NCI-H510A (cell line): Measurements from ENCODE around the gene GTF2H4.

Source experiments
- DNase-seq: peaks from one replicate; lab custom pipeline; 2025; lab: John Stamatoyannopoulos, UW

Gene GTF2H4

DNA sequence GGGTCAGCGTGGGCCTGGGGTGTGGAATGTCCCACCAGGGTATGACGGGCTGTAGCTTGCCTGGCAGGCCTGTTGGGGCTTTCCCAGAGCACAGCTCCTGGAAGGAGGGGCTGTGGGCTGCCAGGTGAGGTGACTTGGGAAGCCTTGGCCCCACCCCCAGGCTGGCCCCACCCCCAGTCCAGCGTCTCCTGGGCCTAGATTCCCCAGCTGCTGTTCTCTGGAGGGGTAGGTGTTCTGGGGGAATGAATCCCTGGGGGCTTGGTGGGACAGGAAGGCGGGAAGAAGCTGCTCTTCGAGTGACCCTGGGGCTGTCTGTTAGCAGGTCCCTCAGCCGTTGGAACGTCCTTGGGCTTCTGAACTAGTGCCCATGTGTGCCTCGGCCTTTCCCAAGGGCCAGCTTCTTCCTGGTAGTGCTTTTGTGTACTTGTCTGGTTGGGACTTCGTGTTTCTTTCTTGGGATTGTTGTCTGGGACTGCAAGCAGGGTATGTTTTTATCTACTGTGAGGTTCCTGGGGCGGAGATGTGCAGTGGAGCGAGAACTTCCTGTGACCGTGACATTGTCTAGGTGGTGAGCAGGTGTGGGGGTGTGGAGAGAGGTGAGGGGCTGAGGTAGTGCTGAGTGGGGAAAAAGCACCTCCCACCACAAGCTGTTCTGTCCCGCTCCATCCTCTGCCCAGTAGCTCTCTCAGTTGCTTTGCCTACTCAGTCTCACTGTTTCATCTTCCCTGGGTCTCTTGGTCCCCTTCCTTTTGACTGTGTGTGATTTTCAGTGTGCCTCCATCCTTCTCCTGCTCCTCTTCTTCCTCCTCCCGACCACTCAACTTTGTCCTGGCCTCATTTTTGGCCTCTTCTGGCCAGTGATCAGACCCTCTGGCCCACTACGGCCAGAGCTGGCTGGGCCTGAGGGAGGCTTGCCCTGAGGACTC, 25.0 kb upstream of the GTF2H4 start:
- peak; percentile 69 for DNase-seq

DNA sequence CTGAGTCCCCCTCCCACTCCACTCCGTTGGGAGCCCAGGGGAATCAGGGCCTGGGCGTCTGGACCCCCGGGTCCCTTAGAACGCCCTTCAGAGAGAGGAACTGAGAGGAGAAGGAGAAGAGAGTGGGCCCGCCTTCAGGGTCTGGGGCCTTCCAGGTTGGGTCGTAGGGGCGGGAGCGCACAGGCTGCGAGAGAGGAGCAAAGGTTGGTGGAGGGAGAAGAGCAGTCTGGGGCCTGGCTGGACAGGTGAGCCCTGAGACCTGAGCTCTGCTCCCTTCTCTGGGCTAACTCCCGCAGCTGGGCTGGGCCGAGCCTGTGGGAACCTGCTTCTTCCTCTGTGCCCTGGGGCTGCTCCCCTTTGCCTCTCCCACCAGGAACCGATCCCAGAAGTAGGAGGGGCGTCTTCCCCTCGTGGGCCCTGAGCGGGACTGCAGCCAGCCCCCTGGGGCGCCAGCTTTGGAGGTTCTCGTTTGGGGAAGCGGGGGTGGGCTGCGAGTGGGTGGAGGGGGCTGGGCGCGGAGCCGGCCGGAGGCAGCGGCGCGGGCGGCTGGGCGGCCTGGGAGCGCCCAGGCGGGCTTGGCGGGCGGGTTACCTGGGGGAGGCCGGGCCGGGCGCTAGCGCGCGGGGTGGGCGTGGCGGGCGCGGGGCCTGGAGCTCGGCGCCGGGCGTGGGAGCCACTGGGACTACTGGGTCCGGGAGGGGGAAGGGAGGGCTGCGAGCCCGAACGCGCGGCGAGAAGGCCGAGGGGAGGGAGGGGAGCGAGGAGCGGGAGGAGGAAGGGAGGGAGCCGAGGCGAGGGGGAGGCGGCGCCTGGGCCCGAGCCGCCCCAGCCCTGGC, 24.1 kb upstream of the GTF2H4 start, which contains the start of gene DDR1:
TSS of gene DDR1 (plus strand) at position 835 of the 836 bp plus-strand sequence. CDS start 4,211 bp downstream, outside the sequence.
- DNase-seq: peak; percentile 59

DNA sequence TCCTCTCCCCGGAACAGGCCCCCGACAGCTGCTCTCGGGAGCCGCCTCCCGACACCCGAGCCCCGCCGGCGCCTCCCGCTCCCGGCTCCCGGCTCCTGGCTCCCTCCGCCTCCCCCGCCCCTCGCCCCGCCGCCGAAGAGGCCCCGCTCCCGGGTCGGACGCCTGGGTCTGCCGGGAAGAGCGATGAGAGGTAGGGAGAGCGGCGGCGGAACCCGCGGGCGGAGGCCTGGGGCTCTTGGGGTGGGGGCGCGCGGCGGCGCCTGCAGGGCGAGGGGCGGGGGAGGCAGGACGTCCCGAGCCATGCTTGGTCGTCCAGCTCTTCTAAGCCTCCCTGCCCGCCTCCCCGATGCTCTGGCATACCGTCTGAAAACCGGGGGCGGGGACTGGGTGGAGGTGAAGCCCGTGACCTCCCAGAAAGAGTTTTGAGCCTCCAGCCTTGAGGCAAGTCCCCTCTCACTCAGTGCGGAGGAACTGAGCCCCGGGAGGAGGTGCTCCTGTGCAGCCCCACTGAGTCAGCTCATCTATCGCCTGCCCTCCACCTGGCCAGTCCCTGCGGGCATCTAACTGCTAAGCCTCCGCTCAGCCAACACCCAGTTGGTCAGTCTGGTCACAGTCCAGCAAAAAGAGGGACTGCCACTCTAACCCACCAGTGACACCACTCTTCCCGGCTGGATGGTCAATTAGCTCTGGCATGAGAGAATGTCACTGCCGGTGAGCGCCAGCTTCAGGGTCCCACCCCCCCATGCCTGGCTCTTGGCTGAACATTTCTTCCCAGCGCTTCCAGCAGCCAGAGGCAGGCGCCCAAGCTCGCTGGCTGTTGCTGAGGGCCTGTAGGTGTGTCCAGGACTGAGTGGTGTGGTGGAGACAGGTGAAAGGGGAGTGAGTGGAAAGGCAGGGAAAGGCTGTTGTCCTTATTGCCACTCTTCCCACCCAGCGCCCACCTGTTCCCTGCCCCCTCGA, 23.2 kb upstream of the GTF2H4 start:
- DNase-seq: no peak

DNA sequence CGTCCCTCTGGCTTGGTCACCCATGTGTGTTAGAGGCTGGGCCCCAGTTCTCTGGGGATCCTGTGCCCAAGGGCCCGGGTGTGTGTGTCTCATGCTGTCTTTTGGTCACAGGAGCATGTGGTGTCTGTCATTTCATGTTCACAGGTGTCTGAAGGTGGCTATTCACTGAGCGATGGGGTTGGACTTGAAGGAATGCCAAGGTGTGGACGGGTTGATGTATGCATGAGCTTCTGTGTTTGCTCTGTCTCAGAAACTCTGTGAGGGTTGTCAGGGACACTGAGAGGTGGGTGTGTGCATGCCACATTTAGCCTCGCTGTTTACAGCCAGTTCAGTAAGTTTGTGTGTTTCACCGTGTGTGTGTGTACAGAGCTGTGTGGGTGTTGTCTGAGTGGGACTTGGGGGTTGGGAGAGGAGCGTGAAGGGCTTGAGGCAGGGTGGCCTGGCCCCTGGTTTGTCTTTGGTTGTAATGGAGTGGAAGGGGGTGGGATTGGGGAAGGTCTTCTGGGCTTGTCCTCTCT, 22.5 kb upstream of the GTF2H4 start:
- DNase-seq: no peak

DNA sequence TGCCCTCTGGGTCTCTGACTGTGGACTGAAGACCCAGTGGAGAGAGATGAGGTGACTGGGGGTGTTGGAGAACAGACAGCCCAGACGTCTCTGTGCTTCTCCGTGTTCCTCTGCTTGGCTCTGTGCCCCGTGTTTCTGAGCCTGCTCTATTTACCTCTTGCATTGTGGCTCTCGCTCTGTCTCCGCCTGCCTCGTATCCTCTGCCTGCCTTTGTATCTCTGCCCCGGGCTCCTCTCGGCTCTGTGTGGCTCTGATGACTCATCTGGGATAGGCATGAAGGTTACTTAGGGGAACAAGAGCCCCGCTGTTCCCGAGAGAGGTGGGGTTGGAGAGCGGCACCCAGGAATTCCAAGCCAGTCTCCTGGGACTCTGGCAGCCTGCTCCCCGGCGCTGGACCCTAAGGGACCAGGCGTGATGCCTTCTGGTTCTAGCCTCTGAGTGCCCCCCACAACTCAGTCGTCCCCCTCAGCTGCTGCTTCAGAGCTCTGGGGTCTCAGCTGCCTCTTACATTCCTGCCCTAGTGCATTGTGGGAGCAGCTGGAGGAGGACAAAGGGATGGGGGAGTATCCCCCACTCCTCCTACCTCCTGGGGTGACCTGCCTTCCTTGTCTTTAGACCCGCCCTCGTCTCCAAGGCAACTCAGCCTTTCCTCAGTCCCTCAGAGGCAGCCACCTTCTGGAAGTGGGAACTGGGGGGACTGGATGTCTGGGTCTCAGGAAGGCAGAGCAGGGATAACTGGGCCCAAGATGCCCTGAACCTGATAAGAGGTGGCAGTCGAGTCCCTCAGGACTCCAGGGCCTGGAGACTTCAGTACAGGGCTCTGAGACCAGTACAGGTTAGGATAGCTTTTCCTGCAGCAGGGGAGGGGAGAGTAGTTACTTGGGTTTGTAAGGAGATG, 21.8 kb upstream of the GTF2H4 start:
- DNase-seq: no peak

DNA sequence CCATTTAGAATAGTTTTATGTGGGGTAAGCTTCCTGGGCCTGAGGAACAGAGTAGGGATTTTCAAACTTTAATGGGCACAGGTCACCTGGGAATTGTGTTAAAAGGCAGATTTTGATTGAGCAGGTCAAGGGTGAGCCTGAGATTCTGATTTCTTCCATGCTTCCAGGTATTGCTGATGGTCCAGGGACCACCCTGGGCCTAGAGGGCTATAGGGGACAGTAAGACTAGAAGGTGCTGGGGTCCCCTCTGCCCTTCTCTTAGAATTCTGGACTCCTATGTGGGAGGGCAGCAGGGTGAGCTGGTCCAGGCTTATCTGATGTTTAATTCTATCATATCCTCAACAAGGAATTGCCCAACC, 21.1 kb upstream of the GTF2H4 start:
- no peak for DNase-seq

DNA sequence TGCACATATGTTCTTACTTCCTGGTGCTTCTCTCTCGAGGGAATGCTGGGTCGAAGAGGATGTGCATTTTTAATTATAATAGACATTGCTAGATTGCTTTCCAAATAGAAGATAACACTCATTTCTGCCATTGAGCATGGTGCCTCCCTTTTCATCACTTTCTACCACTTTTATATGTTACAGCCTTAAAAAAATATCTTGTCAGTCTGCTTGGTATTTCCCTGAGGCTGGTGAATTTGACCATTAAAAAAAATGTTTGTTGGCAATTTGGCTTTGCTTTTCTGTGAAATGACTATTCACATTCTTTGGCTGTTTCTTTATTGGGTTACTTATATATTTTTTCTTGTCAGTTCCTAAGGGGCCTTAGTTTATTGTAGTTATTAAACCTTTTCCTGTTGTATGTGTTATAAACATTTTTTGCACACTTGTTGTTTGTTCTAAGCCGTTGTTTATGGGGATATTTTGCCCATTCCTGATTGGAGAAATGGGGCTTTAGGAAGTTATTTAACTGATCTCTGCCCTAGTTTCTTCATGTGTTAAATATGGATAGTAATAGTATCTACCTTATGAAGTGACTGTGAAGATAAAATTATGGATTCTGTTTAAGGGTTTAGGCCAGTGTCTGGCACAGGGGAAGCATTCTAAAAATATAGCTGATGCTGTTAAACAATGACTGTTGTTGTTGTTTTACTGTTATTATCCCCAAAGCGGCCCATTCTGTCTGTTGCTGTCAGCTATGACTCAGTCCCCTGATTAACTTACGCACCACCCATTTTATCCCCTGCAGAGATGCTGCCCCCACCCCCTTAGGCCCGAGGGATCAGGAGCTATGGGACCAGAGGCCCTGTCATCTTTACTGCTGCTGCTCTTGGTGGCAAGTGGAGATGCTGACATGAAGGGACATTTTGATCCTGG, 19.8 kb upstream of the GTF2H4 start:
- DNase-seq: no peak

DNA sequence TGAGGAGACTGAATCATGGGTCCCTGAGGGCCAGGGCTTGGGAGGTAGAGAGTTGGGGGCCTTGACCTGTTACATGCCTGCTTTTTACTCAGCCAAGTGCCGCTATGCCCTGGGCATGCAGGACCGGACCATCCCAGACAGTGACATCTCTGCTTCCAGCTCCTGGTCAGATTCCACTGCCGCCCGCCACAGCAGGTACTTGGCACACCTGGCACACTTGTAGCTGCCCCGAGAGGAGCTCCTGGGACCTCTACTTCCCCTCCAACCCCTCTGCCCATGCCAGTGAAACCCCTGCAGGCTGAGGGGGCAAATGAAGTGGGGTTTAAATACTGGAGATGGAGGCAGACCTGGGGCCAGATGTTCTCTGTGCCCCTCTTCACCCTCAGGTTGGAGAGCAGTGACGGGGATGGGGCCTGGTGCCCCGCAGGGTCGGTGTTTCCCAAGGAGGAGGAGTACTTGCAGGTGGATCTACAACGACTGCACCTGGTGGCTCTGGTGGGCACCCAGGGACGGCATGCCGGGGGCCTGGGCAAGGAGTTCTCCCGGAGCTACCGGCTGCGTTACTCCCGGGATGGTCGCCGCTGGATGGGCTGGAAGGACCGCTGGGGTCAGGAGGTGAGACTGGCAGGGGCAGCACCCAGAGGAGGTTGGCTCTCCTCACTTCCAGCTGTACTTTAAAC, 19.1 kb upstream of the GTF2H4 start:
- DNase-seq: no peak

DNA sequence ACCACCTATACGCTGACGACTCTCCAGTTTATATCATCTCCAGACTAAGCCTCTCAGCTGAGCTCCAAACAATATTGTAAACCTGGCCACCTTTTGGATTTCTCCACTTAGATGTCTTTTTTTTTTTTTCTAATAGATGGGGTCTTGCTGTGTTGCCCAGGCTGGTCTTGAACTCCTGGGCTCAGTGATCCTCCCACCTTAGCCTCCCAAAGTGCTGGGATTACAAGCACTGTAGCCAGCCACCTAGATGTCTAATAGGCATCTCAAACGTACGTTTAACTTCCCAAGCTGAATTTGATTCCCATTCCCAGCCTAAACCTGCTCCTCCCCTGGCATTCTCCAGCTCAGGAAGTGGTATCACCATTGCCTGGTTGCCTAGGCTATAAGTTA, 18.5 kb upstream of the GTF2H4 start:
- no peak for DNase-seq

DNA sequence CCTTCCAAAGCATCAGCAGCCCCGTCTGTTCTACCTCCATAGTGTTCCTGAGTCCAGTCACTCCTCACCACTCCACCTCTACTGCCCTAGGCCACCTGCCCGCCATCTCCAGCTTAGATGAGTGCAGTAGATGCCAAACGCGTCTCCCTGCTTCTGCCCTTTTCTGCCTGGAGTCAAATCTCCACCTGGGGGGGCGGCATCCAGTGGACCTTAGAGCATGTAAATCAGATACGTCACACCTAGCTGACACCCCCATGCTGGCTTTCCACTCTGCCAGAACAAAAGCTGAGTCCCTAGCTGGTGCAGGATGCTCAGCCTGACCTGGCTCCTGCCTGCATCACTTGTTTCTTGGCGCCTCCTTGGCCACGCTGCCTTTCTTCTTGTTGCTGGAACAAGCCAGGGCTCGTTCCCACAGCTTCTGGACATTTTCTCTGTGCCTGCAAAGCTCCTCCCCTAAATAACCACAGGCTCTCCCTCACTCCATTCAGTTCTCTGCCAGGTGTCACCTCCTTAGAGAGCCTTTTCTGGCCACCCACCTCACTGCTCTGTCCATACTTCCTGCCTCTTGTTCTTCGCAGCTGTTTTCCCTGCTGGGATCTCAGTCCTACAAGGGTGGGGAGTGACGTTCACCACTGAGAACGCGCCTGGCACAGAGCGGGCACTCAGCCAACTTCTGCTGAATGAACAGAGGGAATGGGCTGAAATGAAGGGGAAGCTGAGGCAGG, 17.9 kb upstream of the GTF2H4 start:
- DNase-seq: no peak

DNA sequence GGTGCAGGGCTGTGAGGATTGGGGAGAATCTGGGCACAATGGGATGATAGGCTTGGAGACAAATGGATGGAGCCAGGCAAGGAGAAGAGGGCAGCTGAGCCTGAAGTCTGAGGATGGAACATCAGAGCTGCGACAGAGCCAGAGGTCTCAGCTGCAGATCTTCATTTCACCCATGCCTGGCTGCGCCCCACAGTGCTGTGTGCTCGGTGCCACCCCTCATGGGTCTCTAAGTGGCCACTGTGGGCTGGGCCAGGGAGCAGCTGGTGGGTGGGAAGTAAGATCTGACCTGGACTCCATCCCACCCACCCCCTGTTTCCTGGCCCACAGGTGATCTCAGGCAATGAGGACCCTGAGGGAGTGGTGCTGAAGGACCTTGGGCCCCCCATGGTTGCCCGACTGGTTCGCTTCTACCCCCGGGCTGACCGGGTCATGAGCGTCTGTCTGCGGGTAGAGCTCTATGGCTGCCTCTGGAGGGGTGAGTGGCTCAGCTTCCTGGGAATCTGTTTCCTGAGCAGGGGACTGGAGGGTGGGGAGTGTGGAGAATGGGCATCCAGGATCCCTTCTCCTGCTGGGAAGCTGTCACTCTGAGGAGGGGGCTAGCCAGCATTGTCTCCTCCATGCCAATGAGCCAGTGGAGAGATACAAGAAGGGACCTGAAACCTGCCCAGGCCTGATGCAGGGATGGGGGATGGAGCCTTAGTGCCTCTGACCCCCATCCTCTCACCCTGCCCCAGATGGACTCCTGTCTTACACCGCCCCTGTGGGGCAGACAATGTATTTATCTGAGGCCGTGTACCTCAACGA, 17.2 kb upstream of the GTF2H4 start:
- DNase-seq: no peak

DNA sequence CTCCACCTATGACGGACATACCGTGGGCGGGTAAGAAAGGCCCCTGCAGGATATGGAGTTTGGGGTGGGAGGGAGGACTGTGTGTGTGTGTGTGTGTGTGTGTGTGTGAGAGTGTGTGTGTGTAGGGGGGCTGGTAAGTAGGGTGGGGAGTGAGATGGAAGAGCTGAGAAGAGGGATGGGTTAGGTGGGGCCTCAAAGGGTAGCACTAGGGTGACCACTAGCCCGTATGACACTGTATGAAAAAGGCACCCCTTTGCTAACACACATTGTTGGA, 16.6 kb upstream of the GTF2H4 start:
- no peak for DNase-seq

DNA sequence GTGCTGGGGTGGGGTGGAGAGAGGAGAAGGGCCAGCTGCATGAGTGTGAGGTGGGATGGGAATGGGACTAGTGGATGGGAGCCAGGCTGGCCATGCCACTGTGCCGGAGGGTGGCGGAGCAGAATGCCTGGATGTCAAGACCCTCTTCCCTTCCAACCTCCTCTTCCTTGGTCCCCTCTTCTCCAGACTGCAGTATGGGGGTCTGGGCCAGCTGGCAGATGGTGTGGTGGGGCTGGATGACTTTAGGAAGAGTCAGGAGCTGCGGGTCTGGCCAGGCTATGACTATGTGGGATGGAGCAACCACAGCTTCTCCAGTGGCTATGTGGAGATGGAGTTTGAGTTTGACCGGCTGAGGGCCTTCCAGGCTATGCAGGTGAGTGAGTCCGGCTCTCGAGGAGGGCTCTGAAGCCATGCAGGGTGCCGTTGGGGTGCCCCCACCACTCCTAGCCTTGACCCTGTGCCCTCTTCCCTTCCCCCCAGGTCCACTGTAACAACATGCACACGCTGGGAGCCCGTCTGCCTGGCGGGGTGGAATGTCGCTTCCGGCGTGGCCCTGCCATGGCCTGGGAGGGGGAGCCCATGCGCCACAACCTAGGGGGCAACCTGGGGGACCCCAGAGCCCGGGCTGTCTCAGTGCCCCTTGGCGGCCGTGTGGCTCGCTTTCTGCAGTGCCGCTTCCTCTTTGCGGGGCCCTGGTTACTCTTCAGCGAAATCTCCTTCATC, 16.0 kb upstream of the GTF2H4 start:
- no peak for DNase-seq

DNA sequence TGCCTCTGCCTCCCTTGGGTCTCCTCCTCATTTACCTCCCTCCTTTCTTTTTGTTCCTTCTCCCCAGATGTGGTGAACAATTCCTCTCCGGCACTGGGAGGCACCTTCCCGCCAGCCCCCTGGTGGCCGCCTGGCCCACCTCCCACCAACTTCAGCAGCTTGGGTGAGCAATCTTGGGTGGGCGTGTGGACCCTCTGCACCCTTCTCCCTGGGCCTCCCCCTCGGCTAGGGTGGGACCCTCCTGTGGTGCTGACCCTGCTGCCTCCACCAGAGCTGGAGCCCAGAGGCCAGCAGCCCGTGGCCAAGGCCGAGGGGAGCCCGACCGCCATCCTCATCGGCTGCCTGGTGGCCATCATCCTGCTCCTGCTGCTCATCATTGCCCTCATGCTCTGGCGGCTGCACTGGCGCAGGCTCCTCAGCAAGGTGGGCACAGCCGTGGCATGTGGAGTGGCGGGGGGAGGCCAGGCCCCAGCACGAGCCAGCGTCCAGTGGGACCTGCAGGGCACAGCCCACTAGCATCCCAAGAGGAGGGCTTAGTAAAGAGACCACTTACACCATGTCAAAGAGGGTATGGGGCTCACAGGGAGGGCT, 14.9 kb upstream of the GTF2H4 start:
- no peak for DNase-seq

DNA sequence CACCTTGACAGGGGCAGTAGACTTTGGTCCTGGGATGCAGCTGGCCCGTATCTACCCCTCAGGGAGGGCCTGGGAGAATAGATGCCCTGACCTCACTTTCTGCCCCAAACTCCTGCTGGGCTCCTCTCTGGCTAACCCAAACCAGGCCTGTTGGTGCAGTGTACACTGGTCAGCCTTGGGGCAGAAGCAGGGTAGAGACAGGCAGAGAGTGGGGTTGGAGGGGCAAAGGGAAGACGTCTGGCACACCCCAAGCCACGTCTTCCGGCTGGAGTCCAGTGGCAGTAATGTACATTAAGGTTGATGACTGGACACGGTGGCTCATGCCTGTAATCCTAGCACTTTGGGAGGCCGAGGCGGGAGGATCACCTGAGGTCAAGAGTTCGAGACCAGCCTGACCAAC, 14.3 kb upstream of the GTF2H4 start:
- DNase-seq: no peak

DNA sequence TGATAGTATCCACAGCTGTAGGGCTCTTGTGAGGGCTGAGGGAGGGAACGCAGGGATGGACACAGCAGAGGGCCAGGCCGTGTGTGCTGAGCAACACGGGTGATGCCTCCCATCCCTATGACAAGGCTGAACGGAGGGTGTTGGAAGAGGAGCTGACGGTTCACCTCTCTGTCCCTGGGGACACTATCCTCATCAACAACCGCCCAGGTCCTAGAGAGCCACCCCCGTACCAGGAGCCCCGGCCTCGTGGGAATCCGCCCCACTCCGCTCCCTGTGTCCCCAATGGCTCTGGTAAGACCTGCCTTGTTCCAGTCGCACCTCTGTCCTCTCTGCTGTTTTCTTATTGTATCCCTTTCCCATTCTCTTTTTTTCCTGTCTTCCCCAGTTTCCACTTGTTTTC, 13.6 kb upstream of the GTF2H4 start:
- no peak for DNase-seq

DNA sequence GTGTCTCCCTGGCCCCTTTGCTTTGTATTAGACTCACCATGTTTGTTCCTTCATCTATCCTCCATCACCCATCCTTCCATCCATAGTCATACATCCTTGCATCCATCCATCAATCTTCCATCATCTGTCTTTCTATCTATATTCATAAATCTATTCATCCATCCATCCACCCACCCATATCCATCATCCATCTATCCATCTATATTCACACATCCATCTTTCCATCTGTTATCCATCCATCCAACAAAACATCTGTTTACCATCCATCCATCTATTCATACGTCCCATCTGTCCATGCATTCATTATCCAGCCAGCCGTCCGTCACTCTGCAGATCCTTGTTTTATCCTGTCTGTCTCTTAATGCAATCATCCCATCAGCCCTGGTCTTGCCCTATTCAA, 13.1 kb upstream of the GTF2H4 start:
- no peak for DNase-seq
